ENCODE measurements around the gene BMPER. TPM values are rescaled to one million over a fixed set of nuclear protein-coding genes. Genes with fewer than 3 reads are reported as not detected.

The BMPER gene
- total RNA-seq, 1 experiment from 2014 or later, result not detected

DNA sequence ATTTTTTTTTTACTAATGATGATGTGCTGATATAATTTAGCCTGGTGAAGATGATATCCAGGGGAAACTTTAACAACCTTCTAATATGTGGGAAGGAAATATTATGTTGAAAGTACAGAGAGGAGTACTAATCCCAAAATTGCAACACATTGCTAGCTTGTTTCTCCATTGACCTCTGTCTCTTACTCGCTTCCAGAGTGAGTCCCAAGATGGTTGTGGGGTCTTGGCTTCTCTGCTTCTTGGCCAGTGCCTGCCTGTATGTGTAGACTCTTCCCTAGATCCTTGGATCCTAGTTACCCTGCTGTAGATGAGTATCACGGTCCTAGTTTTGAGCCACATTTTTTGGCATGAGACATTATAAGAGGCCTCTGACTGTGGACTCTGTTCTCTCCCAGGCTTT, 17.5 kb downstream of the BMPER start:
- DNase-seq (ENCODE audit: low spot score), result no peak

DNA sequence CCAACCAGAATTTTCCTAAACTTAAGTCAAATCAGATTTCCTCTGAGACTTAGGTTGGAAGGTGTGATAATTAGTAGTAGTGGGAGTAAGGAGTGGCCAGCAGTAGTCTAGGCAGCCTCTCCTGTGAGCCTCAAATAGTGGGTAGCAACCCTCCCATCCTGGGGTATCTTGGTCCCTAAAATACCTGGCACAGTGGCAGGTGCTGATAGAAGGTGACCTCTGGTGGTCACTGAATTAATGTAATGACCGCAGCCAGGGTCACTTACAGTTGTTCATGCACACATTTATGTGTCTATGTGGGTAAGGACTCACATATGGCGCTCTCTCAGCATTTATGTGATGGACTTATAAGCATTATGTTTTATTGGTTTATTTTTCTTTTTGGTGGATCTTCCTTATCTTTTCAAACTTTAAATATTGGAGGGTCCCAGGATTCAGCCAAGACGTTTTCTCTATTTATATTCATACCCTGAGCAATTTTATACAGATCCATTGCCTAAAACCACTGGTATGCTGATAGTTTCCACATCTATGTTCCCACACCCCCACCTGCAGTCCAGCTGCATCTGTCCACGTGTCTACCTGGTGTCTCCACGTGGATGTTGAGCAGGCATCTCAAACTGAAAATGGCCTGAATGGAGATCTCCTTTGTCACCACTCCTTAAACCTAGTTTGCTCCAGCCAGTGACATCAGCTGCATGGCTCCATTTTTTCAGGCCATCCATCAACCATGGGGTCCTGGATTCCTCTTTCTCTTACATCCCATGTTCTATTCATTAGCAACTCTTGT, 18.3 kb downstream of the BMPER start:
- no peak for DNase-seq (ENCODE audit: low spot score)

DNA sequence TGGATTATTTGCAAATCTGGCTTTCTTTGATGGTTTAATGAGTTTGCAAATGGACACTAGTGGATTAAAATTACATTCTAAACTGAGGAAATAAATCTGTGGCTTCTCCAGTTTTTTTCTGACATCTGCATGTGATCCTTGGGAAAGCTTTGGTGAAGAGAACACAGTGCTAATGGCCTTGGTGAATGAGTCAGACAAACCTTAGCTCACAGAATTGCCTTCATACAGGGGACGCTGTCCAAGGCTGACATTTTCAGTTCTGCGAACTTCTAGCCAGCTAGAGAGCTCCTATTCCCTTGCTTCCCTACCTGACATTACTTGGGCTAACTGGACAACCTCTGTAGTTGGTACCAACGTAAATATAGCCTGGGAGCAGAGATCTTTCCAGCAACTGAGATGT, 21.2 kb downstream of the BMPER start:
- DNase-seq (ENCODE audit: low spot score), result no peak

DNA sequence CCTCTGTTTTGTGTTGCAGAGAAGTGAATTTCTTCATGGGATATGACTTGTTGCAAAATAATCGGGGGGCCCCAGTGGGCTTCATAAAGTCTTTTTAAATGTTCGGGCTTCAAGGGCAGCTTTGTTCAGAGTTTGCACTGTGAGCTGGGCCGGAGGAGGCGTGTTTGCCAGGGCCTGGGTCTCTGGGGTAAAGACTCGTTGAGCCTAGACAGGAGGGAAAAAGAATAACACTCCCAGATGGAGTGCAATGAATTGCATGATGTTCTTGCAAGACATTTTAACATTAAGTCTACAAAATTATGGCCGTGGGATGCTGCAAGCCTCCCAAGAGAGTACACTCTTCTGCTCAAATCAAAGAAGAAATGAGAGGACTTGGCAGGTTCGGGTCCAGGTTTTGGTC, 23.6 kb downstream of the BMPER start:
- no peak for DNase-seq (ENCODE audit: low spot score)

DNA sequence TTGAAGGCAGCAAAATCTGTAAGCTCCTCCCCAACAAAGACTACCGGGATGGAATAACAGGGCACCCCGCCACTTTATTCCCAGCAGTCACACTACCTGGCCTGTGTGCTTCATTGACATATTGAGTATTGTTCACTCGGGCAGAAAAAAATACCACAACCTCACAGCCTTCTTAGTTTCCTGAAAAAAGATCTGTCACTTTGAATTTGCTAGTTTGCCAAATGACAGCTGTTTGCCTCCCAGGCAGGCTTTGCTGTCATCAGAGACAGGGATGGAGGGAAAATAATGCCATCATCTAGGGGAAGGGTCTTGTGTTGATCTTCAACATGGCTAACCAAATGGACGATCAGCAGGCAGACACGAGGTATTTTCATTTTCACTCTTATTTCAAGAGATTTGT, 26.9 kb downstream of the BMPER start:
- no peak for DNase-seq (ENCODE audit: low spot score)

DNA sequence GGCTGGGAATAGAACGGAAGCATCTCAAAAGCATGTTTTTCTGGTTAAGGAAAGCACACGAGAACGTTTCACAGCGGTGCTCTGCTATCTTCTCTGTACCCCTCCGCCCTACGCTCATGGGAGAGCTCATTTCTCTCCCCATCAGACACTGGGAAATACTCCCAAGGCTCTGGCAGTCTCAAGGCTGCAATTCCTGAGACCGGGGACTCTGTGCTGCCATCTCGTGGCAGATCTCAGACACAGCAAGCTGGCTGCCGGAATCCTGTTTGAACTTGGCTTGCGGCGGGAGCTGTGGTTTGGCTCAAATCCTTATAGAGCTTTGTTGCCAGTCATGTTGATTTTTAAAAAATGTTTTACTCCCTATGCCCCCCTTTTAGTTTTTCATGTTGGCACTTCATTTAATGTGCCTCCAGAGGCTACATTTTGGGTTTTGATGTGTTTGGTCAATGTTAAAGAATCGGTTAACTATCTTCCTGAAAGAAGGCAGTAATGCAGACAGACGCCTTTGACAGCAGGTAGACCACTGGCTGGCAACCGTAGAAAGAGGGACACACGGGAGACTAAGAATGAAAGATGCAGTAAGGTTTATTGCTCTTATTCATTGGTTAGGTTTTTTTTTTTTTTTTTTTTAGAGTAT, 27.6 kb downstream of the BMPER start:
- DNase-seq (ENCODE audit: low spot score), result peak; percentile 93

DNA sequence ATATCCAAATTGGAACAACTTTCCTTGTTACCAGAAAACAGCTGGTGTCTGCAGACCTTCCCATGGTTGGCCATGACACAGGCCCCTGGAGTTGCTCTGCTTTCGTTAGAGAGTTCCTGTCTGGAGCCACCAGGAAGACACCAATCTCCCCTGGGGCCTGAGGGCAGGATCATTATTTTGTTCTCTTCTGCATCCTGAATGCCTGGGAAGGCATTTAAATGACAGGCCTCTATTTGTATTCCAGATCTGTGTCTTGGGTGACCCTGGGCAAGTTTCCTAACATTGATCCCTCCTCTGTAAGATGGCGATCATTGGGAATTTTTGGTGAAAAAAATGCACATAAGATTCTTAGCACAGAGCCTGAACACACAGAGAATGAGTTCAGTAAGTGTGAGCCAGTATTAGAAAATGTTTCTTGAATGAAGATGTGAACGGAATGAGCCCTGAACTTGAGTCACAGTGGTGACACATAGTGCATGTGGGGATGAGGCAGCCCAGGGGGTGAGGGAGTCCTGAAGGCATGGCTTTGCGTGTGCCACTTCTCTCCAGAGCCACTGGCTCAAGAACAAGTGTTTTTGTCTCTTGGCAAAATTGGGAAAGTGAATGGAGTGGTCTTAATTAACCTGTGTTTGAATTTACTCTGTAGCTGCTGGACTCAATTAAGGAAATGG, 28.4 kb downstream of the BMPER start:
- DNase-seq (ENCODE audit: low spot score), result no peak

DNA sequence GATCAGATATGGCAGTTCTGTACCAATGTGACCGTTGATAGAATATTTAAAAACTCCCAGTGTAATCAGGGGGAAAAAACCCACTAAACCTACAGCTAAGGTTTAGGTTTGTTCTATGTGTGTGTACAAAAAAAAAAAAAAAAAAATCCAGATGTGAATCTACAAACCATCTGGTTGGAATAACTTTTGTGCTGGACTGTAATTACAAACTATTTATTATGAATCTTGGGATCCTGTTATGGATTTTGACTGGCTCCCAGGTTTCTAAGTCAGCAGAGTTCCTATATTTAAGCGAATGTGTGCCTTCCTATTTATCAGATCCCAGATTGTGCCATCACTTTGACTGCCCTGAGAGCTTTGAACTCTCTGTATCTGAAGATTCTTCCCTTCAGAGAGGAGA, 29.1 kb downstream of the BMPER start:
- no peak for DNase-seq (ENCODE audit: low spot score)

DNA sequence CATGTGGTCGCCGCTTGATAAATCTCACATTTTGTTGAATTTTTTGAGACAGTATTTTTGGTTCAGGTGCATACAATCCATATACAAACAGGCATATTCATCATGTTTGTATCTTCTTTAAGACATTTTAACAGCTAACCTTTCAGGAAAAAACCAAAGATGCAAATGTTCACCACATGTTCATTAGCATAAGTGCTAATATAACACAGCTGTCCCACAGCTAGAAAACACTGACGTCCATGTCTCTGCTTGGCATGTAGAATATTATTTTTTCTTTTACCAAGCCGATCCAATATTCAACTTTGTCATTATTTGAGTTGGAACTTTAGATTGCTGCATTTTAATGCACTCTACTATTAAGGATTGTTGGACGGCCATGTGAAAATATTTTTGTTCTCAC, 31.2 kb downstream of the BMPER start:
- no peak for DNase-seq (ENCODE audit: low spot score)

DNA sequence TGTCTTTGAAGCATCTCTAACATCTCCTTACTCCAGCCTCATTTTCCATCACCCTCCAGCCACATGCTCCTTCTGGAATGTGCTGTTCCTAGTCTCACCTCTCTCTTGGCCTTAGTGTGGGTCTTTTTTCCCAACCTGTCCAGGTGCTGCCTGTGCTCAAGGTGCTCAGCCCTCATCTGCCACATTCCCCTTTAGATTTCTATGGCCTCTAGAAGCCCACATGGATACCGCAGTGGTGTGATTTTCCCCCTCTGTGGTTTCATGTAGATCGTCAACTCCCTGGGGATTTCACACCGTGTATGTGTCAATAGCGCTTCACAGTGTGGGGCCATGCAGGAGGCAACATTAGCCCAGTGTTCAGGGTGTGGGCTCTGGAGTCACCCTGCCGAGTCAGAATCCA, 32.5 kb downstream of the BMPER start:
- DNase-seq (ENCODE audit: low spot score), result no peak

DNA sequence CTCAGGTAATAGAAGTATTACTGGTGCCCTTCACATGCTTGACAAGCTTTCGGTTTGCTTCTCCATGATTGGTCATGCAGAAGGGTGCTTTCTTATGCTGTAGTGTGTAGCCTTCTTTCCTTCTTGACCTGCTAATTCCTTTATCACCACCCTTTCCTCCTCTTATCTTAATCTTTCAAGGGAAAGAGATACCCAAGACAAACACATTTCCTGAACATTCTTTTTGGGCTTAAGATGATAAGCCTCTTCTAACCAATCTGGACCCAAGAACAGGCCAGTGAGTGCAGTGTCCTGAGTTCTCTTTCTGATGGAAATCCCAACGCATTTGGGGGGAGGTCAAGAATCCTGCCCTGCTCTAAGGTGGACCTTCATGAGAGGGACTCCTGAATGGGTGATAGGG, 33.8 kb downstream of the BMPER start:
- no peak for DNase-seq (ENCODE audit: low spot score)

DNA sequence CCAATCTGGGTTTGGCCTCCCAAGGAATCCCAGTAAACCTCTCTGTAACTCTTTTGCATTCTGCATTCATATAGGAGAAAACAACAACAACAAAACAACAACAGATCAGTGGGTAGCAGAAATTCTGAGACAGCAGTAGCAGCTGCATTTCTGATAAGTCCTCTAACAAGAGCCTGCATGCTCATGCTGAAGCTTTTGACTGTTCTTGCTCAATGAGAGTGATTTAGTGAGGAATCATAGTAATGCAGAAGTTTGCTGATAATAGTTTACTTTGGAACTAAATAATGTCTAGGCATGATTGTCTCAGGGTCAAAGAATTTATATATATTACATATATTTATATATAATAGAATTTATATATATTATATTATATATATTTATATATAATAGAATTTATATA, 35.2 kb downstream of the BMPER start:
- no peak for DNase-seq (ENCODE audit: low spot score)

DNA sequence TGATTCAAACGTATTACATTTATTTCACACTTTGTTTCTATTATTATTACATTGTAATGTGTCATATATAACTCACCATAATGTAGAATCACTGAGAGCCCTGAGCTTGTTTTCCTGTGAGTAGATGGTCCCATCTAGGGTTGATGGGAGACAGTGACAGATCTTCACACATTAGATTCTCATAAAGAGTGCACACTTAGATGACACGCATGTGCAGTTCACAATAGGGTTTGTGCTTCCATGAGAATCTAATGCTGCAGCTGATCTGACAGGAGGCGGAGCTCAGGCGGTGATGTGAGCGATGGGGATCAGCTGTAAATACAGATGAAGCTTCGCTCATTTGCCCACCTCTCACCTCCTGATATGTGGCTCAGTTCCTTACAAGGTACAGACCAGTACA, 36.1 kb downstream of the BMPER start:
- DNase-seq (ENCODE audit: low spot score), result no peak

DNA sequence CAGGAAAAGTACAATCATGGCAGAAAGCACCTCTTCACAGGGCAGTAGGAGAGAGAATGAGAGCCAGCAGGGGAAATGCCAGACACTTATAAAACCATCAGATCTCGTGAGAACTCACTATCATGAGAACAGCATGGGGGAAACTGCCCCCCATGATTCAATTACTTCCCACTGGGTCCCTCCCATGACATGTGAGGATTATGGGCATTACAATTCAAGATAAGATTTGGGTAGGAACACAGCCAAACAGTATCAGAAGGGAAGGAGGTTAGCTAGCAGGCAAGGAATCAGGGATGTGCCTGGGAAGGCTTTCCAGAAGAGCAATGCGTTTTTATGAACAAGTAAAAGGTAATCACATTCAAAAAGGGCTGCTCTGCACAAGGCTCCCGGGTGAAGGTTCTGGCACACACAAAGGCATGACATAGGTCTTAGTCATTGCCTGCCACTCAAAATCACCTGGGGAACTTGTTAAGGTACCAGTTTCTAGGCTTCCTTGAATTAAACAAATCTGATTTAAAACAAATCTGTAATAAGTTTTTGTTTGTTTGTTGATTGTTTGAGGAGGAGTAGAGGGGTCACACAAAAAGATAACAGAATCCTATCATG, 40.9 kb downstream of the BMPER start:
- no peak for DNase-seq (ENCODE audit: low spot score)

DNA sequence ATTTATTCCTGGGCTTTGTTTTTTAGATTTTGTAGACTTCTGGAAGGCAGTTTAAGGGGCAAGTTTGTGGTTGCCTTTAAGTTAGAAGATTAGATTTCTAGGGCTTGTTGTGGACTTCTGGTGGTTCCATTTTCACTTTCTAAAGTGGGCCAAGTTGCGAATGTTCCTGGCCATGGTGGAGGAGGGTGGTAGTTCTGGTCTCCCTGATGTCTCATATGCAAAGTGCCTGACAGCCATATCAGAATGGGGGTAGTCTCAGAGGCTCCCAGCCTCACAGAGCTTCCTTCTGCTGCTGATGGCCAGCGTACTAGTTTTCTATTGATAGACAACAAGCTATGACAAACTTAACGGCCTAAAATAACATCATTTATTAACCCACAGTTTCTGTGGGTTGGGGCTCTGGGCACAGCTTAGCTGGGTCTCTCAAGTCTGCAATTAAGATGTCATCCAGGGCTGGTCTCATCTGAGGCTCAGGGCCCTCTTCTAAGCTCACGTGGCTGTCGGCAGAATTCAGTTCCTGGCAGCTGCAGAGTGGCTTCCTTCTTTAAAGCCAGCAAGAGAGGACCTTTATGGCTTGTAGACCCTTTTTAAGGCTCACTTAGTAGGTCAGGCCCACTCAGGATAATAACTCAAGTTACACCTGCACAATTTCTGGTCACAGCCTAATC, 44.8 kb downstream of the BMPER start:
- no peak for DNase-seq (ENCODE audit: low spot score)

DNA sequence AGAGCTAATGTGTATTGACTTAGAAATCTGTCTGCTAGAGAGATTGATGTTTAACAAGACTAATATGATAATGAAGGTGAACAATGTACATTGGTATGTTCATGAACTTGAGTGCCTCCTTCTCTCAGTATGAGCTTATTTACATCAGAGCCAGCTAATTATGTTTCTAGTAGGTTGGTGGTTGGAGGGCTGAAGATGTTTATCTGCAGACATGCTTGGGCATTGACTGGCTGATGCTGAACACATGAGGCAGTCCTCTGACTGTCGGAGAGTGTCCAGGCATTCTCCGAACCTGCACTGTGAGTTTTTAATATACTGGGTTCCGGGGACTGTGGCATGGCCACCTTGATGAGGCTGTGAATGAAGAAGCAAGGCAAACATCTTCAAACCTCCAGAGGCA, 47.5 kb downstream of the BMPER start:
- no peak for DNase-seq (ENCODE audit: low spot score)

DNA sequence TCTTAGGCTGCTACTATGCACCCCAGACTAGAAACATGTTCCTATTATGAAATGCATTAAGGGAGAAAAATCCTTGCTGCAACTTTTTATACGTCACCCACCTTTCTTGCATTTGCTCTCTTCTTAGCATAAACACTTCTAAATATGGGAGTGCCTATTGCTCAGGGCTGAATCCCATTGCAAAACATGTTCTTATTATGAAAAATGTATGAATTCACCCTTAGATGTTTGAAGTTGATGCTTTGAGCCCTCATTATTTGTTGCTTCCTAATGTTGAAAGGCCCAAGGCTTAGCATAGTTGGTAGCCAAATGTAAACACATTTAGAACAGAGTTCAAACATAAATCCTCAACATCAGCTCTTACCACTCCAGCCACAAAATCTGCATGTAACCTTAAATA, 52.8 kb downstream of the BMPER start:
- no peak for DNase-seq (ENCODE audit: low spot score)

DNA sequence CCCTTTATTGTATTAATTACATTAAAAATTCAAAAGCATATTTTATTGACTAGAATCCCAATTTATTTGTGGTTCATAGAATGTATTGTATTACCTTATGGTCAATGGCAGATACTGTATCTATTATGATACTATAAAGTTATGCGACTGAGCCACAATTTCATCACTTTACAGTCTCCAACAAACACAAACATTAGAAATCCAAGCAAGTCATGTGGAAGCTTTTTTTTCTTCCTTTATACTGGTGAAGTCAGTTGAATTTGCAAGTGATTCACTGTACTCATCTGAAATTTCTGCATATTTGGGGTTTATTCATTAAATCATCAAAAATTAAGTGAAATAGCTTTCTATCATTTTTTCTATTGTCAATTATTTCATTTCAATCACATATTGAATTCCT, 54.3 kb downstream of the BMPER start:
- DNase-seq (ENCODE audit: low spot score), result no peak

DNA sequence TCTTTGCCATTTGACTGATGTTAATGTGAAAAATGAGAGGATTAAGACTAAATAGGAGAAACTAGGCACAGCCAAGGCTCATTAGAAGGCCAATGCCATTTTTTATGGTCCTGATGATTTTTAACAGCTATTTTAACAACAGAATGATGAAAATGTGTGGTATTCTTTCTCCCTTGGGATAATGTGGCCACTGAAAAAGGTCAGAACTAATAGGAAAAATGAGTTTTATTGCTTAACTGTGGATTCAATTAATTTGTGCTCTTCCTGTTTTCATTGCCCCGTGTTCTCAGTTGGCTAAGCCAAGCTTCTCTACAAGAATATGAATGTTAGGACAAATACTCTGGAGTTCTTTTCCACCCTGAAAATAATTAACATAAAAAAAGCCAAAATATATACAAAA, 56.6 kb downstream of the BMPER start:
- DNase-seq (ENCODE audit: low spot score), result no peak

DNA sequence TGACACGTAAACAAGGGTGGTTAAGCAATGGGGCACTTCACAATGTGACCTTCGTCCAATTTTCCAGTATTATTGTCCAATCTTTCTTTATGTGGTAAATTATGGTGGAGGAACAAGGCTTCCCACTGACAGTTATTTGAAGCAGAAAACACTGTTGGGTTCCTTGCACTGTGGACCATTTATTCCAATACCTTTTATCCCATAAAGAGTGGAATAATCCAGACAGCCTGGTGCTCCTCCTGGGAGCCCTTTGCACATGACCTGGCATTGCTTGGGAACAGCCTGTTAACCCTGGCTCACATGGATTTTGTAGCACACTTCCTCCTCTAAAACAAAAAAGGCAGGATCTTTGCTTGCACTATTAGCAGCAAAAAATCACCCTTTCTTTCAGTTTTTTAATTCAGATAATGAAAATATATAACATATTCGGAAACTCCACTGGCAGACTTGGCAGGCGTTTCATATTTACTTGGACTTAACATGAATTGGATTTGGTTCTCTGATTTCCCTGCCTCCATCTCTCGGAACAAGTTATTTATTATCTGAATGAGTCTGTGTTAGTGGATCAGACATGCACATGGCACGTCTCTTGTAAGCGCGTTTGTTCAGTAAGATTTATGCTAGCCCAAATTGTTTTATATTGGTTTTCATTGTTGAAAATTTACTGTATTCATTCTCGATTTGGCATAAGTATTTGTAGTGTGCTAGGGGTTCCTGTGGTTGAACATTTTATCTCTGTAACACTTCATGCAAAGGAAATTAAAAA, 59.3 kb downstream of the BMPER start:
- no peak for DNase-seq (ENCODE audit: low spot score)

DNA sequence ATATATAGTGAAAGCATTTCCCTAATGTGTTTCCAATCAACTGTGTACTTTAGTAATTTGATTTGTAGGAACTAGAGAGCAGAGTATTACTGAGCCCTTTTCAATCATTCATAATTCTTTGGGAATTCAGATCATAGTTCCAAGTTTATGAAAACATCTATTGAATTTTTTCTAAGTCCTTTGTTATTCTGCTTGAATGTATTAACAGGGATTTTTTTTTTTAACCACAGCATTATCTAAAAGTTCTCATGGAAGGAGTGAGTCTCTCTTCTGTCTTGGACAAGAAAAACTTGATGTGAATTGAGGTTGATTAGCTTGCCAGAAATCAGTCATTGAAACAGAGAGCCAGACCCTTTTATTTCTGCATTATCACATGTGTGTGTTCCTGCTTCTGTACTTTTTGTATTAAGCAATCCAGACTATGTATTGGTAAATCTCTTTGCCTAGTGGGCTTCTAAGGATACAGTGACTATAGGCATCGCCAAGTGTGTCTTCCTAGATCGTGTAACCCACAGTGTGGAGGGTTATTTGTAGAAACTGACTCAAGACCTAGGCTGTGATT, 59.9 kb downstream of the BMPER start:
- no peak for DNase-seq (ENCODE audit: low spot score)
